ENCODE measurements around the gene SPG21.

Gene SPG21

DNA sequence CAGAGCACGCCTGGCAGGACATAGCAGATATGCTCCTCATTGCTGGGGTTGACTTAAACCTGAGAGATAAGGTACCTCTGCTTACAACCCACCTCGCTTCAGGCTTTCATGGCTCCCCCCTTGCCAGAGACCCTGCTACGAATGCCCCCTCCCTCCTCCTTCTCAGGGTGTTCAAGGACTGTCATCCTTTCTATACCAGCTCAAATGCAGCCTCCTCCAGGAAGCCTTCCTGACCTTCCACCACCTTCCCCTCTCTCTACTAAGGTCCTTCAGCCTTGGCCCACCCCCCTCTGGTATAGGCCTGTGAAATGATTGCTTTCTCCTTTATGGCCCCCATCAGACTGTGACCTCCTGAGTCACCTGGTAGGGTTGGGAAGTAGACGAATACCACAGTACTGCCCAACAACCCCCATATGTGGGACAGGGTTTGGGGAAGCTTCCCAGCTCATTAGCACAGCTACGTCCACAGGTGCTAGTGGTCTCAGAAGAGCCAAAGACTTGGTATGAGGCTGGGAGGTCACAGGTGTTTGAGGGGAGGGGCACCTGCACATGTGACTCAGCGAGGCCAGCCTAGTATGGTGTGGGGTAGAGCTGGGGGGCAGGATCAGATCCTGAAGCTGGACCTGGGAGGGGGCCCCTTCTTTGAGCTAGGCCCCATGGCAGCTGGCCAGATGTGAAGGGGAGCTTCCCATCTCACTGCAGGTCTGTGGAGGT lies 46.0 kb downstream of the SPG21 start:
- Histone ChIP-seq H3K79me2 (ENCODE audit: insufficient read depth, low read length) (no peaks in the 10 kb centered on the region), H3K9me2 (ENCODE audit: low read depth, low read length) (no peaks in the 10 kb centered on the region), H3K27ac (ENCODE audit: low read depth, low read length, poor library complexity, severe bottlenecking) (no peak overlapping the region), H2AFZ (ENCODE audit: low read length) (no peak overlapping the region), H3K9me3 (ENCODE audit: low read length) (no peaks in the 10 kb centered on the region), H4K20me1 (ENCODE audit: insufficient read depth, low read length) (no peaks in the 10 kb centered on the region), H3K4me2 (ENCODE audit: low read length) (no peak overlapping the region), H3K4me3 (ENCODE audit: low read depth, low read length, poor library complexity, severe bottlenecking) (no peak overlapping the region), H3F3A (ENCODE audit: insufficient read depth, low read length) (no peaks in the 10 kb centered on the region), H3K27me3 (ENCODE audit: insufficient read depth, low read length) (no peaks in the 10 kb centered on the region), H3K4me1 (ENCODE audit: insufficient read depth, low read length, severe bottlenecking) (no peaks in the 10 kb centered on the region), H3K36me3 (ENCODE audit: insufficient read depth, low read length) (no peaks in the 10 kb centered on the region), H3K9ac (ENCODE audit: low read length) (no peak overlapping the region)
- TF ChIP-seq, protein P1, sequence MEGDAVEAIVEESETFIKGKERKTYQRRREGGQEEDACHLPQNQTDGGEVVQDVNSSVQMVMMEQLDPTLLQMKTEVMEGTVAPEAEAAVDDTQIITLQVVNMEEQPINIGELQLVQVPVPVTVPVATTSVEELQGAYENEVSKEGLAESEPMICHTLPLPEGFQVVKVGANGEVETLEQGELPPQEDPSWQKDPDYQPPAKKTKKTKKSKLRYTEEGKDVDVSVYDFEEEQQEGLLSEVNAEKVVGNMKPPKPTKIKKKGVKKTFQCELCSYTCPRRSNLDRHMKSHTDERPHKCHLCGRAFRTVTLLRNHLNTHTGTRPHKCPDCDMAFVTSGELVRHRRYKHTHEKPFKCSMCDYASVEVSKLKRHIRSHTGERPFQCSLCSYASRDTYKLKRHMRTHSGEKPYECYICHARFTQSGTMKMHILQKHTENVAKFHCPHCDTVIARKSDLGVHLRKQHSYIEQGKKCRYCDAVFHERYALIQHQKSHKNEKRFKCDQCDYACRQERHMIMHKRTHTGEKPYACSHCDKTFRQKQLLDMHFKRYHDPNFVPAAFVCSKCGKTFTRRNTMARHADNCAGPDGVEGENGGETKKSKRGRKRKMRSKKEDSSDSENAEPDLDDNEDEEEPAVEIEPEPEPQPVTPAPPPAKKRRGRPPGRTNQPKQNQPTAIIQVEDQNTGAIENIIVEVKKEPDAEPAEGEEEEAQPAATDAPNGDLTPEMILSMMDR (IDR thresholded peaks at IDR 0.05; ENCODE audit: low read length): no peak
- TF ChIP-seq EZH2 (IDR thresholded peaks at IDR 0.05; ENCODE audit: borderline replicate concordance, low read length): no peak

DNA sequence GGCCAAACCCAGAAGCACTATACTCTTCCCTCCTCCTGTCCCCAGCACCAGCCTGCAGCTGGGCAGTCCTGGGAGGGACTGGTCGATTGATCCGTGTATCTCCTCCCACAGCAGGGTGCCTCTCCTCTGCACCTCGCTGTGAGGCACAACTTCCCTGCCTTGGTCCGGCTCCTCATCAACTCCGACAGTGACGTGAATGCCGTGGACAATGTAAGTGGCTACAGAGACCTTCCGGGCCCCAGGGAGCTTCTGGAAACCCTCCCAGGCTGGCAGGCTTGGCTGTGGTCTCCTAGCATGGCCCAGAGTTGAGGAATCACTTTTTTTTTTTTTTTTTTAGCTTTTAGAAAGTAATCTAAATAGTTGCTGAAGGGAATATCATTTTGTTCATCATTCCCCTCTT lies 47.4 kb downstream of the SPG21 start:
- Histone ChIP-seq H3K36me3 (ENCODE audit: insufficient read depth, low read length) (no peaks in the 10 kb centered on the region), H3K4me3 (ENCODE audit: low read depth, low read length, poor library complexity, severe bottlenecking) (no peak overlapping the region), H3K9me3 (ENCODE audit: low read length) (no peaks in the 10 kb centered on the region), H3K9ac (ENCODE audit: low read length) (no peak overlapping the region), H4K20me1 (ENCODE audit: insufficient read depth, low read length) (no peaks in the 10 kb centered on the region), H3K27ac (ENCODE audit: low read depth, low read length, poor library complexity, severe bottlenecking) (no peak overlapping the region), H3F3A (ENCODE audit: insufficient read depth, low read length) (no peaks in the 10 kb centered on the region), H3K79me2 (ENCODE audit: insufficient read depth, low read length) (no peaks in the 10 kb centered on the region), H3K4me2 (ENCODE audit: low read length) (no peak overlapping the region), H3K4me1 (ENCODE audit: insufficient read depth, low read length, severe bottlenecking) (no peaks in the 10 kb centered on the region), H2AFZ (ENCODE audit: low read length) (no peak overlapping the region), H3K27me3 (ENCODE audit: insufficient read depth, low read length) (no peaks in the 10 kb centered on the region), H3K9me2 (ENCODE audit: low read depth, low read length) (no peaks in the 10 kb centered on the region)
- no peak for TF ChIP-seq EZH2 (IDR thresholded peaks at IDR 0.05; ENCODE audit: borderline replicate concordance, low read length)
- TF ChIP-seq, protein P1 (IDR thresholded peaks at IDR 0.05; ENCODE audit: low read length): no peak

DNA sequence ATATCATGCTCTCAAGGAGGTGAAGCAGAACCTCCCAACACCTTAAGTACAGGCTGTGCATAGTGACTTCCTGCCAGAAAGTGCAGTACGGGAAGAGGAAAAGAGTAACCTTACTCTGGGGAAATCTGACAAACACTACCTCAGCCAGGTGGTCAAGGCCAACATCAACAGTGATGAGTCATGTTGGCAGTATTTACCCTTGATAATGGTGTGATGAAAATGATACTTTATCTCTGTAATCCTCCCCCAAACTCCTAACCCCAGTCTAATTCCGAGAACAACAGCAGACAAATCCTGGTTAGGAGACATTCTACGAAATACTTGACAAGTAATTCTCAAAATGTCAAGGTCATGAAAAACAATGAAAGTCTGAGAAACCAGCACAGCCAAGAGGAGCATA lies 51.5 kb downstream of the SPG21 start:
- Histone ChIP-seq H3K36me3 (ENCODE audit: insufficient read depth, low read length) (no peaks in the 10 kb centered on the region; the same call in 1 of the 2 replicates), H3K27me3 (ENCODE audit: insufficient read depth, low read length) (no peaks in the 10 kb centered on the region), H3K9ac (ENCODE audit: low read length) (no peak overlapping the region), H3K27ac (ENCODE audit: low read depth, low read length, poor library complexity, severe bottlenecking) (no peak overlapping the region), H3F3A (ENCODE audit: insufficient read depth, low read length) (no peaks in the 10 kb centered on the region), H3K4me1 (ENCODE audit: insufficient read depth, low read length, severe bottlenecking) (no peaks in the 10 kb centered on the region), H3K9me2 (ENCODE audit: low read depth, low read length) (no peaks in the 10 kb centered on the region), H3K79me2 (ENCODE audit: insufficient read depth, low read length) (no peaks in the 10 kb centered on the region), H4K20me1 (ENCODE audit: insufficient read depth, low read length) (no peaks in the 10 kb centered on the region), H3K9me3 (ENCODE audit: low read length) (no peaks in the 10 kb centered on the region), H3K4me2 (ENCODE audit: low read length) (no peak overlapping the region), H2AFZ (ENCODE audit: low read length) (no peak overlapping the region), H3K4me3 (ENCODE audit: low read depth, low read length, poor library complexity, severe bottlenecking) (no peak overlapping the region)
- TF ChIP-seq, protein P1 (IDR thresholded peaks at IDR 0.05; ENCODE audit: low read length): no peak
- TF ChIP-seq EZH2 (IDR thresholded peaks at IDR 0.05; ENCODE audit: borderline replicate concordance, low read length): no peak
